Thyroid gland (tissue), 4 donors: ENCODE results near the gene ANKMY2. TPM values are rescaled to one million over a fixed set of nuclear protein-coding genes. Genes with fewer than 3 reads are reported as not detected.

ENCODE experiments used
- DNase-seq, 2 donors: peaks; one replicate each; pipeline ENCODE4 v3.0.0-alpha.2; 2019
- H3K27ac ChIP-seq, 3 donors: fragments of 200-600 bp; sonication (generic); 1 replicate in 2 of 3; 2 replicates in 1 of 3; pipeline ENCODE4 v1.5.1; 2016 to 2019; ENCODE audit warnings: mild to moderate bottlenecking in 1 of 3, moderate library complexity in 1 of 3
- H3K27me3 ChIP-seq: fragments of 200-600 bp; sonication (generic); one replicate; pipeline ENCODE4 v1.5.1; 2019
- H3K36me3 ChIP-seq, 2 donors: fragments of 200-600 bp; sonication (generic); one replicate each; pipeline ENCODE4 v1.5.1; 2016 to 2019
- H3K4me1 ChIP-seq, 2 donors: fragments of 200-600 bp; sonication (generic); one replicate each; pipeline ENCODE4 v1.5.1; 2017 to 2019
- H3K4me3 ChIP-seq, 3 donors: fragments of 200-600 bp; sonication (generic); replicated peaks in 1 of 3; 1 replicate in 2 of 3; 2 replicates in 1 of 3; pipeline ENCODE4 v1.5.1; 2016; ENCODE audit warnings: mild to moderate bottlenecking in 1 of 3
- H3K9me3 ChIP-seq: fragments of 200-600 bp; sonication (generic); one replicate; pipeline ENCODE4 v1.5.1; 2017
- CTCF ChIP-seq, 6 experiments: fragments of 200-600 bp in 3 of 6; fragments of 450-650 bp in 3 of 6; sonication (generic) in 3 of 6; IDR thresholded peaks; one replicate each; pipeline ENCODE4 v1.5.1; 2016 to 2019; ENCODE audit warnings: antibody characterized with exemption in 6 of 6, mild to moderate bottlenecking in 2 of 6, inconsistent platforms in 1 of 6, moderate library complexity in 1 of 6
- POLR2A ChIP-seq, 2 donors: fragments of 450-650 bp; IDR thresholded peaks; one replicate each; pipeline ENCODE4 v1.6.1; 2017; ENCODE audit warnings: antibody characterized with exemption in 2 of 2, mild to moderate bottlenecking in 2 of 2, moderate library complexity in 1 of 2
- WGBS, 2 donors: methylation state at CpG; one replicate each; pipeline ENCODE4 v1.1.5; 2017; 5-methylcytosine and 5-hydroxymethylcytosine counted together
- intact Hi-C: fragments of 100-400 bp; cut with DNase I; formaldehyde crosslinking; loops from one replicate; pipeline ENCODE4 v1.15.1; 2023
- total RNA-seq, 4 donors: library from RNA; depleted of rRNA; stranded (reverse); fragments of >200 nt; gene quantifications; one replicate each; pipeline ENCODE4 v1.2.3, GENCODE V29; 2016

Gene ANKMY2
- total RNA-seq, 4 donors from 2014 or later = 21.2 to 35.1 (median 23.9) TPM

- TF ChIP-seq POLR2A (IDR thresholded peaks at IDR 0.05) (no peak), CTCF (IDR thresholded peaks at IDR 0.05) (no peak)
- Histone ChIP-seq H3K4me1 (peaks cover 37 to 47% of the 10 kb centered on the region in 2 donors), H3K4me3 (peak overlapping the region; percentile 73 to 97 (median 83)), H3K9me3 (no peaks in the 10 kb centered on the region), H3K27ac (peak overlapping the region; percentile 45 to 97 (median 95)), H3K36me3 (no peaks in the 10 kb centered on the region), H3K27me3 (no peaks in the 10 kb centered on the region)
- intact Hi-C loops = loop anchor here (10.0 kb wide), 1 partner anchor 108 kb away; the partner anchor contains the start of gene TSPAN13
- 2% methylated on average over 14 to 26 of the region's 29 CpGs for WGBS, 2 donors
- DNase-seq = no peak
Measured at GRCh38 chr7:16646472-16647072, 1.0 kb upstream of the ANKMY2 start.

- peak overlapping the region; percentile 62 to 97 (median 91) for H3K4me3 ChIP-seq
- peak; percentile 58 to 61 for DNase-seq
- peaks cover 21 to 34% of the 10 kb centered on the region in 2 donors for H3K4me1 ChIP-seq
- H3K27ac ChIP-seq = peak overlapping the region; percentile 77 to 97 (median 95)
- no peaks in the 10 kb centered on the region for H3K9me3 ChIP-seq
- no peaks in the 10 kb centered on the region for H3K27me3 ChIP-seq
- WGBS, 2 donors = 0 to 1% methylated on average over 44 to 48 of the region's 57 CpGs
- H3K36me3 ChIP-seq = no peaks in the 10 kb centered on the region
- intact Hi-C loops = loop anchor here (10.0 kb wide), 1 partner anchor 110 kb away; the partner anchor contains the start of gene TSPAN13
- TF ChIP-seq POLR2A (IDR thresholded peaks at IDR 0.05) (peak in 1 of 2 donors; percentile 33), CTCF (IDR thresholded peaks at IDR 0.05) (no peak)
Measured at GRCh38 chr7:16644636-16645592, 640 bp downstream of the ANKMY2 start.

GRCh38 chr7:16644157-16644556, 1.4 kb downstream of the ANKMY2 start:
- Histone ChIP-seq H3K27ac (peak overlapping the region in 2 of 3 donors; percentile 95 to 97), H3K4me1 (peaks cover 15 to 28% of the 10 kb centered on the region in 2 donors)

More at GRCh38 chr7:16644157-16644556, 1.4 kb downstream of the ANKMY2 start:
- peak overlapping the region in 2 of 3 donors; percentile 62 to 97 for H3K4me3 ChIP-seq
- no peaks in the 10 kb centered on the region for H3K9me3 ChIP-seq
- no peak for TF ChIP-seq CTCF (IDR thresholded peaks at IDR 0.05)
- no peak for TF ChIP-seq POLR2A (IDR thresholded peaks at IDR 0.05)
- H3K36me3 ChIP-seq = no peaks in the 10 kb centered on the region
- intact Hi-C loops = loop anchor here (10.0 kb wide), 1 partner anchor 111 kb away; the partner anchor contains the start of gene TSPAN13
- H3K27me3 ChIP-seq = no peaks in the 10 kb centered on the region
- 53 to 71% methylated on average over 4 of the region's 4 CpGs for WGBS, 2 donors
- no peak for DNase-seq
